Measurements from ENCODE around the gene CAPZA2.
"Not testable (repeated sequence)": the region's sequence is repeated elsewhere in the genome, so short reads cannot be mapped to it uniquely, and the experiment has no call there.

Gene CAPZA2

DNA sequence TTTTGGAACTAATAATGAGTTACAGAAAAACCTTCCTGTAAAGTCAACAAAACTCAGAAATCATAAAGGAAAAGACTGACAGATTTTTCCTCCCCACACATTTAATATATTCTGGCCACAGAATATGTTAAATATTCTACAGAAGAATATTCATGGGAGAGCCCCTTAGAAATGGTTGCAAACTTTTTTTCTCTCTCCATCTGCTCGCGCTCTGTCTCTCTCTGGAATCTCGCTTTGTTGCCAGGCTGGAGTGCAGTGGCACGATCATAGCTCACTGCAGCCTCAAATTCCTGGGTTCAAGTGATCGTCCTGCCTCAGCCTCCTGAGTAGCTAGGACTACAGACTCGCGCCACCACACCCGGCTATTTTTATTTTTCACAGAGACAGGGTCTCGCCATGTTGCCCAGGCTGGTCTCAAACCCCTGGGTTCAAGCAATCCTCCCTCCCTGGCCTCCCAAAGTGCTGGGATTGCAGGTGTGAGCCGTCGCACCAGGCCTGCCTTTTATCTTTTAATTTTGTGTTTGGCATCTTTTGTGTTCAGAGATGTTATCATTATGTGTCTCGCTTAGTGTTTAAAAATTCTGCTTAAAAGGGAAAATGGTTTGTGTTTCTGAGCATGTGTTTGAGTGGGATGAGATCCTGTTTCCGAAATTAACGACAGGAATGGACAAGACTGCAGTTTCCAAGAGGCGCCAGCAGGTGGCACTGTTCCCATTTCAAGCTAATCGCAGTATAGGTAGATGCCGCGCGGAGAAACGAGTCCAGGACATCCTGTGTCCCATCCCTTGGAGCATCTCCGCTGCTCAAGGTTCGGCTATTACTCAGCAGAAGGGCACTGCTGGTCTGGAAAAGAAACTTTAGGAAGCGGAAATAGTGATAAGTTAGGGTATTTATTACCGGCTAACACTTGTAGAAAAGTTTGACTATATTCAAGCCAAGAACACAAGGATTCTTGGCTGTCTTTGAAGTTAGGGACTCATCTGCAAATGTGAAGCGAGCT lies 67.8 kb downstream of the CAPZA2 start:
- H3K4me3 ChIP-seq (ENCODE audit: insufficient read depth, low read depth, low read length, poor library complexity, severe bottlenecking): no peak overlapping the region
- H3K4me1 ChIP-seq (ENCODE audit: control insufficient read depth, insufficient read depth, low read length, poor library complexity, severe bottlenecking): no peaks in the 10 kb centered on the region
- H3K9me3 ChIP-seq (ENCODE audit: control insufficient read depth, low read length): no peaks in the 10 kb centered on the region
- H3K27ac ChIP-seq (ENCODE audit: insufficient read depth, low read length, poor library complexity, severe bottlenecking): no peak overlapping the region
- H3K36me3 ChIP-seq (ENCODE audit: control insufficient read depth, insufficient read depth, low read length): no peaks in the 10 kb centered on the region
- no peaks in the 10 kb centered on the region for H3K27me3 ChIP-seq (replicated peaks; ENCODE audit: control insufficient read depth, insufficient read depth, low read length, poor library complexity, severe bottlenecking)
- DNase-seq: peak; percentile 46 to 65 (median 51)

DNA sequence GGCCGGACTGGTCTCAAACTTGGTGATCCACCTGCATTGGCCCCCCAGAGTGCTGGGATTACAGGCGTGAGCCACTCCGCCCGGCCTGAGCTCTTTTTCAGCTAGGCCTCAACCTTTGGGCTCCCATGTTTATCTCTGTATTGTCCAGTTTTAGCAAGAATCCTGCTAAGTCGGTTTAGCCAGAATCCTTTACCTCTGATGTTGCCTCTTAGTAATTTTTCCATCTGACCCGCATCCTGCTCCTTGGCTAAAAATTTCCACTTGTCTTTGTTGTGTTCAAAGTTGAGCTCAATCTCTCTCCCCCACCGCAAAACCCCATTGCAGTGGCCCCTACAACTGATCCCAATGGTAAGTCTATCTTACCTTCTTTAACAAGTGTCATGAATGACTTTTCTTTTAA lies 70.2 kb downstream of the CAPZA2 start:
- no peaks in the 10 kb centered on the region for H3K27me3 ChIP-seq (replicated peaks; ENCODE audit: control insufficient read depth, insufficient read depth, low read length, poor library complexity, severe bottlenecking)
- H3K36me3 ChIP-seq (ENCODE audit: control insufficient read depth, insufficient read depth, low read length): no peaks in the 10 kb centered on the region
- DNase-seq: no peak
- no peak overlapping the region for H3K27ac ChIP-seq (ENCODE audit: insufficient read depth, low read length, poor library complexity, severe bottlenecking)
- H3K4me1 ChIP-seq (ENCODE audit: control insufficient read depth, insufficient read depth, low read length, poor library complexity, severe bottlenecking): no peaks in the 10 kb centered on the region
- H3K4me3 ChIP-seq (ENCODE audit: insufficient read depth, low read depth, low read length, poor library complexity, severe bottlenecking): no peak overlapping the region
- no peaks in the 10 kb centered on the region for H3K9me3 ChIP-seq (ENCODE audit: control insufficient read depth, low read length)

DNA sequence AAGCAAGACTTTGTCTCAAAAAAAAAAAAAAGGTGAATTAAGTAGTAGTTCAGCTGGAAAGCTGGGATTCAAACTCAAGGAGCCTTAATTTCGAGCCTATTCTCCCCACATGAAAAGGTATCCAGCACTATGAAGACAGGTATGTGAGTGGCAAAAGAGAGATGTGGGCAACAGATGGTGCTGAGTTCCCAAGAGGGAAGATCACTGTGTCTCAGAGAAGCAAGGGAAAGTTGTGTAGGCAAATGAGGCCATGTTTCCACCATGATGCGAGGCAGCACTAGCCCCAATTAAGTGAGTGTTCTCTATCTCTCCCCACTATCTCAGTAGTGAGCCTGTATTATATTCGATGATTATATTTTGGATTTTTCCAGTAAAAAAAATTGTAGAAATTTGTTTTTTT lies 71.1 kb downstream of the CAPZA2 start:
- H3K4me1 ChIP-seq (ENCODE audit: control insufficient read depth, insufficient read depth, low read length, poor library complexity, severe bottlenecking): no peaks in the 10 kb centered on the region
- no peak overlapping the region for H3K4me3 ChIP-seq (ENCODE audit: insufficient read depth, low read depth, low read length, poor library complexity, severe bottlenecking)
- H3K27me3 ChIP-seq (replicated peaks; ENCODE audit: control insufficient read depth, insufficient read depth, low read length, poor library complexity, severe bottlenecking): no peaks in the 10 kb centered on the region
- no peaks in the 10 kb centered on the region for H3K9me3 ChIP-seq (ENCODE audit: control insufficient read depth, low read length)
- H3K27ac ChIP-seq (ENCODE audit: insufficient read depth, low read length, poor library complexity, severe bottlenecking): no peak overlapping the region
- DNase-seq: no peak
- no peaks in the 10 kb centered on the region for H3K36me3 ChIP-seq (ENCODE audit: control insufficient read depth, insufficient read depth, low read length)

DNA sequence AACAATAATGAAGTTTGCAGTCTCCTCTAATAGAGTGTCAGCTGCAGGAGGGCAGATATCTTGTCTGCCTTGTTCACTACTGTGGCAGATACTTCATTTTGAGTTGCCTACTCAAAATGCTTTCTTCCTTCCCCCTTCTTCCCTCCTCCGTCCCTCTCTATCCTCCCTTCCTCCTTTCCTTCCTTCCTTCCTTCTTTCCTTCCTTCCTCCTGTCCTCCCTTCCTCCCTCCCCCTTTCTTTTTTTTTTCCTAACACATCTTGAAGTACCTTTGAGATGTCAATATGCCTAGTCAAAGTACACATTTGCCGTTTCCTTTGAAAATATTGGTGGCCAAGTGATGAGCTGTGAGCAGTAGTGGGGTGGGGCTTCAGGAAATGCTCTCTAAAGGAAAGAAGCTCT lies 72.2 kb downstream of the CAPZA2 start:
- H3K4me1 ChIP-seq (ENCODE audit: control insufficient read depth, insufficient read depth, low read length, poor library complexity, severe bottlenecking): no peaks in the 10 kb centered on the region
- no peaks in the 10 kb centered on the region for H3K9me3 ChIP-seq (ENCODE audit: control insufficient read depth, low read length)
- no peak overlapping the region for H3K27ac ChIP-seq (ENCODE audit: insufficient read depth, low read length, poor library complexity, severe bottlenecking)

DNA sequence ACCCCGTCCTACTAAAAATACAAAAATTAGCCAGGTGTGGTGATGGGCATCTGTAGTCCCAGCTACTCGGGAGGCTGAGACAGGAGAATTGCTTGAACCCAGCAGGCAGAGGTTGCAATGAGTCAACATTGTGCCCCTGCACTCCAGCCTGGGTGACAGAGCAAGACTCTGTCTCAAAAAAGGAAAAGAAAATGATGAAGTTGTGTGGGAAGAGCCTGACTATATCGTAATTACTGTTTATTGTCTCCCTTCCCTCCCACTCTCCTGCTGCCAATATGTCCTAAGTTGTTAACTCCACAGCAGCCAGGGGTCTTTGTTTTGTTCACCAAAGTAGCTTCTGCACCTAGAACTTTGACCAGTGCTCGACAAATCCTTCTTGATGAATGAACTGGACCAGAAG lies 74.5 kb downstream of the CAPZA2 start:
- not testable (repeated sequence) for H3K4me1 ChIP-seq (ENCODE audit: control insufficient read depth, insufficient read depth, low read length, poor library complexity, severe bottlenecking); H3K27ac ChIP-seq (ENCODE audit: insufficient read depth, low read length, poor library complexity, severe bottlenecking); H3K9me3 ChIP-seq (ENCODE audit: control insufficient read depth, low read length); DNase-seq; H3K4me3 ChIP-seq (ENCODE audit: insufficient read depth, low read depth, low read length, poor library complexity, severe bottlenecking); H3K36me3 ChIP-seq (ENCODE audit: control insufficient read depth, insufficient read depth, low read length); H3K27me3 ChIP-seq (replicated peaks; ENCODE audit: control insufficient read depth, insufficient read depth, low read length, poor library complexity, severe bottlenecking)

More for the DNA sequence above, 72.2 kb downstream of the CAPZA2 start:
- Histone ChIP-seq H3K4me3 (ENCODE audit: insufficient read depth, low read depth, low read length, poor library complexity, severe bottlenecking) (no peak overlapping the region), H3K27me3 (replicated peaks; ENCODE audit: control insufficient read depth, insufficient read depth, low read length, poor library complexity, severe bottlenecking) (no peaks in the 10 kb centered on the region), H3K36me3 (ENCODE audit: control insufficient read depth, insufficient read depth, low read length) (no peaks in the 10 kb centered on the region)
- no peak for DNase-seq

DNA sequence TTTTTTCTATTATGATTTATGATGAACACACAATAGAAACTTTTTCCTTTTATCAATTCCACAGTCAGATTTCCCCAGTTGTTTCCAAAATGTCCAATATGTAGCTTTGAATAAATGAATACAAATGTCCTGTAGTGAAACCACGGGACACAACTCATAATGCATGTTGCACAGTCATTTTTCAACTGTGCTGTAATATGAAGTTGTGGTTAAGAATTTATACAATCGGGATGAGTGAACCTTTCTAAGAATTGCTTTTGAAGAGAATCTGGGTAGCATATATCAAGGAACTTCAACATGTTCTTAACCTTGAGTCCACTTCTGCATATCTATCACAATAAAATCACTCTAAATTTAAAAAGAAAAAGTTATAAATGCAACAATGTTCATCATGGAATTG lies 76.3 kb downstream of the CAPZA2 start:
- no peaks in the 10 kb centered on the region for H3K9me3 ChIP-seq (ENCODE audit: control insufficient read depth, low read length)
- H3K27ac ChIP-seq (ENCODE audit: insufficient read depth, low read length, poor library complexity, severe bottlenecking): no peak overlapping the region
- no peaks in the 10 kb centered on the region for H3K36me3 ChIP-seq (ENCODE audit: control insufficient read depth, insufficient read depth, low read length)
- no peak for DNase-seq
- no peaks in the 10 kb centered on the region for H3K27me3 ChIP-seq (replicated peaks; ENCODE audit: control insufficient read depth, insufficient read depth, low read length, poor library complexity, severe bottlenecking)
- no peak overlapping the region for H3K4me3 ChIP-seq (ENCODE audit: insufficient read depth, low read depth, low read length, poor library complexity, severe bottlenecking)
- no peaks in the 10 kb centered on the region for H3K4me1 ChIP-seq (ENCODE audit: control insufficient read depth, insufficient read depth, low read length, poor library complexity, severe bottlenecking)

DNA sequence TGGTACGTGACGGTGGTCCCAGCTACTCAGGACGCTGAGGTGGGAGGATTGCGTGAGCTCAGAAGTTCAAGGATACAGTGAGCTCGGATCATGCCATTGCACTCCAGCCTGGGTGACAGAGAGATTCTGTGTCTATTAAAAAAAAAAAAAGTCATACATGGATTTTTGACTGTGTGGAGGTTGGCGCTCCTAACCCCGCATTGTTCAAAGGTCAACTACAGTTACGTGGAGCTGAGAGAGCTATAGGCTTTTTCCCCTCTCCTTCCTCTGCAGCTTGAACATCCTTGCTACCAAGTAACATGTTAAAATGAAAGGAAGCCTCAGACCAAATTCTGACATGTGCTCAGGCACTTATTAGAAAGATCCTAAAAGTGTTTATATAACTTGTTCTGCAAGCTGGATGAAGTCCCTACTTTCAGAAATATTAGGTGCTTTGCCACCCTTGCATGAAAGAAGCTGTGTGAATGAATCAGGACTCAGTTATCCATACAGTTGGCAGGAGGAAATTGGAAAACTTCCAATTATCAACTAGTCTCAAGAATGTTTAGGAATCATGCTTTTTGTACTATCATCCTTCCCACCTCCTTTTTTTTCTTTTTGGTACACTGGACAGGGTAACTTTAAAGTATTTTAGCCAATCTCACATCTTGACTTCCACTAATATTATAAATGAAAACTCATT lies 78.4 kb downstream of the CAPZA2 start:
- Histone ChIP-seq H3K4me3 (ENCODE audit: insufficient read depth, low read depth, low read length, poor library complexity, severe bottlenecking) (no peak overlapping the region), H3K27me3 (replicated peaks; ENCODE audit: control insufficient read depth, insufficient read depth, low read length, poor library complexity, severe bottlenecking) (no peaks in the 10 kb centered on the region), H3K4me1 (ENCODE audit: control insufficient read depth, insufficient read depth, low read length, poor library complexity, severe bottlenecking) (no peaks in the 10 kb centered on the region), H3K9me3 (ENCODE audit: control insufficient read depth, low read length) (no peaks in the 10 kb centered on the region), H3K27ac (ENCODE audit: insufficient read depth, low read length, poor library complexity, severe bottlenecking) (no peak overlapping the region), H3K36me3 (ENCODE audit: control insufficient read depth, insufficient read depth, low read length) (no peaks in the 10 kb centered on the region)
- no peak for DNase-seq

DNA sequence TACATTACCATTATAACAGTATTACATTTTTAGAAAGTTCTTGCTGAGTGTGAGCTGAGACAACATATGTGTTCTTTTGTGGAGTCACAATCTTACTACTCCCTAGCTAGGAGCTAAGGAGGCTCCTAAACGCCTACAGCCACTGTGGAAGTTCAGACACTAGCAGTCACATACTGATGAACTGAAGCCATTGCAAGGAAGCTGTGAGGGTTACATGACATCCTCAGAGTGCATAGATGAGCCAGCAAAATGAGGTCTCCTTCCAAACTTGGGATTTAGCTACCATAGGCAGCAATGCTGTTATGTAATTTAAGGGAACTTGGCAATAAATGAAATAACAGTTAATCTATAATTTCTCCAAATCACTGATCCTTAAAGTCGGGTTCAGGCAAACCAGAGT lies 80.1 kb downstream of the CAPZA2 start:
- Histone ChIP-seq H3K27me3 (replicated peaks; ENCODE audit: control insufficient read depth, insufficient read depth, low read length, poor library complexity, severe bottlenecking) (no peaks in the 10 kb centered on the region), H3K36me3 (ENCODE audit: control insufficient read depth, insufficient read depth, low read length) (no peaks in the 10 kb centered on the region), H3K4me3 (ENCODE audit: insufficient read depth, low read depth, low read length, poor library complexity, severe bottlenecking) (no peak overlapping the region), H3K9me3 (ENCODE audit: control insufficient read depth, low read length) (no peaks in the 10 kb centered on the region), H3K27ac (ENCODE audit: insufficient read depth, low read length, poor library complexity, severe bottlenecking) (no peak overlapping the region), H3K4me1 (ENCODE audit: control insufficient read depth, insufficient read depth, low read length, poor library complexity, severe bottlenecking) (no peaks in the 10 kb centered on the region)
- no peak for DNase-seq

DNA sequence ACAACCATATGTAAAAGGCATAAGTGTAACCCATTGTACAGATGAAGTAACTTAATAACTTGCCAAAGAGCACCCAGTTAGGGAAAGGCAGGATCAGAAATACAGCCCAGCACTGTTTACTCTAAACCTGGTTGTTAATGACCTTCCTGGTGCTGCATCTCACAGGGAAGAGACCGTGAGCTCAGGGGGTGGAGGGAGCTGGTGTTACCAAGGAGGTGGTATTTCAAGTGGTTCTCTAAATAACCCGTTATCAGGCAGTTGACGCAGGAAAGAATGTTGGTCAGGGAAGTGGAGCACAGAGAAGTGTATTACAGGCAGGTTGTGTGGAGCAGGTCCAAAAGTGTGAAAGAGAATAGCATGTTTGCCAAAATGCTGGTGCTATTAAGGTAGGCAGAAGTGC lies 86.5 kb downstream of the CAPZA2 start:
- H3K4me1 ChIP-seq (ENCODE audit: control insufficient read depth, insufficient read depth, low read length, poor library complexity, severe bottlenecking): no peaks in the 10 kb centered on the region
- DNase-seq: no peak
- H3K27ac ChIP-seq (ENCODE audit: insufficient read depth, low read length, poor library complexity, severe bottlenecking): no peak overlapping the region
- H3K36me3 ChIP-seq (ENCODE audit: control insufficient read depth, insufficient read depth, low read length): no peaks in the 10 kb centered on the region
- no peaks in the 10 kb centered on the region for H3K9me3 ChIP-seq (ENCODE audit: control insufficient read depth, low read length)
- H3K4me3 ChIP-seq (ENCODE audit: insufficient read depth, low read depth, low read length, poor library complexity, severe bottlenecking): no peak overlapping the region
- H3K27me3 ChIP-seq (replicated peaks; ENCODE audit: control insufficient read depth, insufficient read depth, low read length, poor library complexity, severe bottlenecking): no peaks in the 10 kb centered on the region
